Measurements from ENCODE around the gene CBLB. TPM values are rescaled to one million over a fixed set of nuclear protein-coding genes. Genes with fewer than 3 reads are reported as not detected.

The CBLB gene
- total RNA-seq, 1 donor from 2014 or later, result 16.7 TPM

DNA sequence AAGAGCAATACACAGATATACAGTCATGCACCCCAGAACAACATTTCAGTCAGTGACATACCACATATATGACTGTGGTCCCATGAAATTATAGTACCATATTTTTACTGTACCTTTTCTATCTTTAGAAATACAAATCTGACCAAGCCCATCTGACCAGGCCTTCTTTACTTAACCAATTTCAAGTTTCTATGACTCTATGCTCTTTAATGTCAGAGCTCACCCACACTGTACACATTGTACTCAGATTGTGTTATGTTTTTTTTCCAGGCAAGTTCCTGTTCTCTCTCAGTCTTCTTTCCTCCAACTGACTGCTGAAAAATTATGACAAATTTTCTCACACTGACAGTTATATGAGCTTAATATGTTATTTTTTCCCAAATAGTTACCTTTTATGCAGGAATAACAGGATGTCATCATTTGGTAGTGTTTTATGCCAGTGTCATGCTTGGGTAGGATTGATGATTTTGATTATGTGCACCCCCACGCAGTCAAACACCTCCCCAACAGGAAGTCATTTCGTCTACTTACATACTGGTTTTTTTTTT lies 8.0 kb upstream of the CBLB start:
- DNase-seq (ENCODE audit: low read depth, low spot score), result no peak

DNA sequence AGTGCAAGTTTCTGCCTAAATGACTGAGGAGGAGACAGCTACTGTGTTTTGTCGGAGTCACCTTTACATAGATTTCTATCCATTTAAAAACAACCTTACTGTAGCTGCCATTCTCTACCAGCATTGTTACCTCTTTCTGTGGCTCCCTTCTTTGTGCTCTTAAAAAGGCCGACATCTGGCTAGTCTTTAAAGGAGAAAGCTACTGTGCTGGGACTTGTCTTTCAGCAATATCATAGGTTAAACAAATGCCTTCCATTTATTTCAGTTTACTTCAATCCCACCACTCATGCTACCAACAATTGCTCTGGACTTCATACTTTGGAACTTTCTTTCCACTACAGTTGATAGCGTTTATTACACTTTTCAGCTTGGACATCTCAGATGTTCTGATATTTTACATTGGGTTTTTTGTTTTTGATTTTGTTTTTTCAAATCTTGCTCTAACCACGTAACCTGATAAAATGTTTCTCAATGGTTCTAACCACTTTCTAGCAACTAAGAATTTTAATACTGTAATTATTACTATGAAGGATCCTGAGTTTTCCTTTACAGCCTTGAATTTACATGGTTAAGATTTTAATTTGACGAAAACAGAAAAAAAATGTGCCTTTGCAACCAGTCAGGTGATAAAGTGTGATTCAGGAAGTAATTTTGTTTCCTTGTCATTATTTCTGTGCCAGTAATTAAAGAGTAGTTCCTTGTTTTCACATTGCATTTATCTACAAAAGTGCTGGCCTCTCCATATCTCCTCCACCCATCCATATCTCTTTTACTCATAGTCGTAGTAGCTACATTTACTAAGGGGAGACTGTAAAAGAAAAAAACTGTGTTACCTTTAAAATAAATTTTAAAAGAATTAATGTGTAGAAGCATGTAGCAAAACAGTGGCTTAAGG lies 1.3 kb upstream of the CBLB start:
- no peak for DNase-seq (ENCODE audit: low read depth, low spot score)

DNA sequence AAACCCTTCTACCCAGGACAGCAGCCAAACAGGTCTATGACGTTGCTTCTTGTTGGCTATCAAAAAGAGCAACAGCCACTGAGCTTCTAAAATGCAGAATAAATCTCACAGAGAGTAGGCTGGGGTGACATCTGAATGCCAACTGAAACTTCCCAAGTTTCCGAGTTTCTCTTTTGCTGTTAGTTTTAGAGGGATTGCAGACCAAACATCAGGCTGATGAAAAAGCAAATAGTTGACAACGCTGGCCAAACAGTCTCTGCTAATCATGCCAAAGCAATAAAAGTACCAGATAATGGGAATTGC lies 670 bp upstream of the CBLB start:
- no peak for DNase-seq (ENCODE audit: low read depth, low spot score)

DNA sequence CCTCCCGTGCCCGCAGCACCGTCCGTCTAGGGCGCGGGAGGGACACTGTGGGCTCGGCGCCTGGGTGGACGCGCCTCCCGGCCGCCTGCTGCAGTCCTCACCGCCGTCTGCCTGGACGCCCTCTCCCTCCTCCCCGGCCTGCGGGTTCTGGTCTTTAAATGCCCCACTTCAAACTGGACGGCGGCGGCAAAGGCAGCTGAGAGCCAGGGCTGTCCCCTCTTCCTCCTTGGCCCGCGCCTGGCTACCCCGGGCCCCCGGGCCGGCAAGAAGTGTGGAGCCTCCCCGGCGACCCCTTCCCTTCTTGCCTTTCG lies 426 bp downstream of the CBLB start:
- DNase-seq (ENCODE audit: low read depth, low spot score), result no peak

DNA sequence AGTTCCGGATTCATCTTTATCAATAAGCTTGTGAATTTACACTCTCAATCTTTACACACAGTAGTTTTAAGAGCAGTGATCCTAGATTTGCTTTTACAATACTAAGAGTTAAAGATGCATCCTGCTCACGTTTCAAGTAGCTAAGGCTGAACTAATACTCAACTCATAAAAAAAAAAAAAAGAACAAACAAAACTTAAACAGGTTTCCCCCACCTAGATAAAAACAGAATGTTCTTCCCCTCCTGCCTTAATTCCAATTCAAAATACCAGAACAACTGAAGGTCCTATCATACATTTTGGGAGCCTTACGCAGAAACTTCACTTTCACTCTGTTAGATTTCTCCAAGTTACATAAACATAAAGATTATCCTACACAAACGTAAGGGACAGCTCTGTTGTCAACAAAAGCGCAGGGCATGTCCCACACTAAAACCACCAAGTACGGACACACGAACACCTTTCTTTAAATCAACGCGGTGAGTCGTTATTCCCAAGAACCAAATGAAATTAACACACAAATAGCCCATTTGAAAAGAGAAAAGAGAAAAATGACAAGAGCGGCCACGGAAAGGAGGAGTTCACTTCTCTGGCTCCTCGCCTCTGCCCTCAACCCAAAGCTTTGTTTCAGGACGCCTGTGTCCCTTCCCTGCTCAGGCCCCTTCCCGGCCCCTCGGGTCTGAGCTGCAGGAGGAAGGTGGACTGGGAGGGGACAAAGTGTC lies 941 bp downstream of the CBLB start:
- DNase-seq (ENCODE audit: low read depth, low spot score), result no peak

DNA sequence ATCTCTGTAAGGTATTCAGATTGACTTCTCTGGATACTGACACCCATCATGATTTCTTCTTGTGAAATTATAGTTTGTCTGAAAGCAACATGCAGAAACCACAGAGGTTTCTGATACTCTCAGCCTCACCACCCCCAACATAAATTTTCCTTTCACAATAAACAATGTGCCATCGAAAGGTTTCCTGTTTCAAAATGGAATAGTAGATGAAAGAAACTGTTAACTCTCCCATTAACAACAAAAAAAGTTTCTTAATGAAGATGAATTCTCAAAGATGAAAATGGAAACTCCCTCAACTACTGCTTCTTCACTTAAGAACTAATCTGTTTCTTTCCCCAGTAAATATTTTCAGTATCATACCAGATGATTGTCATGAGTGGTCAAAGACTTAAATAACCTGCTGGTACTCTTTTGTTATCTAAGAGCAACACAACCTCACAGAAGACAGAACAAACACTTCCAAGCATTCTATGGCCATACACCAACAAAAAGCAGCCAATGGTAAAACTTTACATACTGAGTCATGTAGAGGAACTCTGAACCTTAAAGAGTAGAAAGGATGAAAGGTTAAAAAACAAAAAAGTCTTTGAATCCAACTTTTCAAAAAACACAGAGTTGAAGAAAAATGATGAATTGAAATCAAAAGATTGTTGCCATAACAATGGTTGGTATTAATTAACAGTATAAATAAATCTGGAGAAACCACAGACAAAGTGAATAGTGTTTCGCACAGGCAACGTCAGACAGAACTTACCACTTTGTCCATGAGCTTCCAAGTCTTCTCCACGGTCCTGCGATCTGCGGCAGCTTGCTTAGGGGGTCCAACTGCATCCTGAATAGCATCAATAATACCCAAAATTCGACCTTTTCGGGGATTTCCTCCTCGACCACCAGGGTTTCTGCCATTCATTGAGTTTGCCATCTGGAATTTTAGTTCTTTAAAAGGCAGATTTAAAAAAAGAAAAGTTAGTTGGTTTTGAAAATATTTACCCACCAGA lies 1.9 kb downstream of the CBLB start:
- DNase-seq (ENCODE audit: low read depth, low spot score), result no peak

DNA sequence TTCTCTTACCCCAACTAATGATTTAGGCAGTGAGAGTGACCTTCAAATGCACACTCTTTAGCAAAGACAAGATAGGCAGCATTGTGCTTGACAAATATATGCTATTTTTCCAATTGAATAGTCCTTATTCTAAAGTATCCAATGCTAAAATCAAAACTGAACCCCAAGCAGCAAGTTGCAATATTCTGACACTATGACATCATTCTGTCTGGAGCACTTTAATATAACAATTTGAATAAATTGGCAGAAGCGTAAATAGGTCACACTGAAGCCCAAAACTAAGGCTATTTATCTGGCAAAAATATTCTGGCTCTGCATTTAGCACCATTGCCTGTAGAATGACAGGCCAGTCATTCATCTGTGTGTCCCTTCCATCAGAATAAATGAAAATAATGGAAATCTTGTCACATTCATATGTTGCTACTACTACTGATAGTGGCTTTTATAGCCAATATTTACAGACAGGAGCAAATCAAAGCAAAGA lies 2.9 kb downstream of the CBLB start:
- no peak for DNase-seq (ENCODE audit: low read depth, low spot score)

DNA sequence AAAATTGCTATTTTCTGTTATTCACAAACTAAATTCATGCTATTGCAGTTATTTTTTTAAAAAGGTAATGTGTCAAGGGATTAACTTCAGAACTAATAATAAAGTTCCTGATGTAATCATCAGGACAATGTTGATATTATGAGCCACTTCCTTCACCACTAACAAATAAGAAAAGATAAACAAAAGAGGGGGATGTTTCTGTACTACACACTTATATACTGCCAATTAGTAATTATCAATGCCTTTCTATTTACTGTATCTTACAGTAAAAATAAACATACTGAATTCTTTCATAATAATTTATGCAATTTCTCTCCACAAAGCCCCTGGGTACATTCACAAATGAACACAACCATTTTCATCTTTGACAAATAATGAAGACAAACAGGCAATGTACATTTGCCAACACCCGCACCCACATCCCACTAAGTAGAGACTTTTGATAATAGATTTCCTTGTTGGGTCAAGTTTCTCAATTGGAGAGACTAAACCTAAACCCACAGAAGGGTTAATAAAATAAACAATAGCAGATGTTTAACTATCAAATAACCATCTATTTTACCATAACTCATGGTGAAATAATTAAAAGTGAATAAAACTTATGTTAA lies 3.7 kb downstream of the CBLB start:
- DNase-seq (ENCODE audit: low read depth, low spot score), result no peak

DNA sequence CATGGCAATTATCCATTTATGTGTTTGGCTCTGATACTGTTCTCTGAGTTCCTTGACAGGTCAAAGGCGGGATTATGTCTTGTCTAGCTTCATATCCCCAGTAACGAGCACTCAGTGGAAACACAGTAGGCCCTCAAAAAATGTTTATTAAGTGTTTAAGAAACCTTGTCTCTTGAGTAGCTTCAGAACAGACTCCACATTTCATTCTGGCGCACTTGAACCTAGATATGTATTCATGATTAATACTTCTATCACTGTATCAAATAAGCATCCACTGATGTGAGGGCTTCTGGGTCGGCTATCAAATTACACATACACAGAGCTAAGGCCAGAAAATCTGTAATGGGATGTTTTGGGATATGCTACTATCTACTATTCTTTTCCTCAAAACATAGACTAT lies 4.6 kb downstream of the CBLB start:
- DNase-seq (ENCODE audit: low read depth, low spot score), result no peak

DNA sequence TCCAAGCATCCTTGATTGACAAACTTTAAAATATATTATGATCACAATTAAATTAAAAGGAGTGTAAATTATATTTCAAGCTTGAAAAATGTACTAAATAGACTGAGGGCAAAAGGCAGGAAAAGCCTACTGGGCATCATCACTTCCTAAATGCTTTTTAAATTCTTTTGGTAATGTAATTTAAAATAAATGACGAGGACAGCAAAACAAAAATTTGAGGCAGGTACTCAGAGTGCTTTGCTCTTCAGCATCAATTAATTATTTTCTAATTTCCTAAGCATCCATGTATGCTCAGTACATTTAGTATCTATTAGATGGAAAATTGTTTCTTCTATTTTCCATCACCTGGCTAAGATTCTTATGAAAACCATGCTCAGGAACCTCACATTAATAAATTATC lies 5.2 kb downstream of the CBLB start:
- DNase-seq (ENCODE audit: low read depth, low spot score), result no peak

DNA sequence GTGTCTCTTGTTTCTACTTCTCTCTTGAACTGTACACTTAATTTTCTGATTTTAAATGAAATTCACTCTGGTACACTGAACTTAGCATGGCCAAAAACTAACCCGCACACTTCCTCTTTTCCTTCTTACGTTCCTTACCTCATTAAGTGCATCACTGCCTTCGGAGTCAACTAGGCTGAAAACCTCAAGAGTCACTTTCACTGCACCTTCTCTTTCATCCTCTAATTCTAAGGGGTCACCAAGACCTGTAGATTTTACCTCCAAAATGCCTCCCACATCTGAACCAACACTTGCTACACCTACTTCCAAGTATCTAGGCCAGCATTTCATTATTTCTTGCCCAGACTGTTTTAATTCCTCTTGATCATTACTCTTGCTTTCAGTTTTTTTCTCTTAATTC lies 6.6 kb downstream of the CBLB start:
- no peak for DNase-seq (ENCODE audit: low read depth, low spot score)

DNA sequence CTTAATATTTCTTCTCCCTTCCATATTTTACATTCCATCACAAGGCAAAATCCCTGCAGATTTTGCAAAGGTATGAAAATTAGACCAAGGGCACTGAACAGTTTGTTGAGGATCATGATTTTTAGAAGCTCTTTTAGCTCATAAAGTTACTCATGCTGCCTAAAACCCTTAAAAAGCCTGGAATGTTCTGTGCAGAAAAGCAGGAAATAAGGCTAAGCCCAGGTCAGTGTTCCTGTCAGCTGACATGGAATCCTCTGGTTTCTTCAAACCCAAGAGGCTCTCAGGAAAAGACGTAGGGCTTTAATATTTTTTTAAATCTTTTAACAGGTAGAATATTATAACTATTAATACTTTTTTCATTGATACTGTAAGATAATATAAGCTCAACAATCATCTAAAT lies 8.2 kb downstream of the CBLB start:
- no peak for DNase-seq (ENCODE audit: low read depth, low spot score)

DNA sequence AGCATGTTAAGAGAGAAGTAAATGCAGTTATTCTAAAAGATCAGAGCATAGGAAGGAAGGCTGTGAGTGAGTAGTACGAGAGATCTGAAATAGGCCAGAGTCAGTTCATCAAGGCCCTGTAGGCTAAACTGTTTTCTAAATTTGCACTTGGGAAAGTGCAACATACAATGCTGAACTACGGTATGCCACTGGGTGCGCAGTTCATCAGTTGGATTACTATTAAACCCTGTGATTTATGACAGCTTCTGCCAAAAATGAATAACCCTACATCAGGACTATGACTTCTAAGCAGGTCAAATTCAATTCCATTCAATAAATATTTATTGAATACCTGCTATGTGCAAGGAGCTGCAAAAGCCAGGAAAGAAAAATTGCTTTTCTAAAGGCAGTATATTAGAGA lies 10.8 kb downstream of the CBLB start:
- no peak for DNase-seq (ENCODE audit: low read depth, low spot score)

DNA sequence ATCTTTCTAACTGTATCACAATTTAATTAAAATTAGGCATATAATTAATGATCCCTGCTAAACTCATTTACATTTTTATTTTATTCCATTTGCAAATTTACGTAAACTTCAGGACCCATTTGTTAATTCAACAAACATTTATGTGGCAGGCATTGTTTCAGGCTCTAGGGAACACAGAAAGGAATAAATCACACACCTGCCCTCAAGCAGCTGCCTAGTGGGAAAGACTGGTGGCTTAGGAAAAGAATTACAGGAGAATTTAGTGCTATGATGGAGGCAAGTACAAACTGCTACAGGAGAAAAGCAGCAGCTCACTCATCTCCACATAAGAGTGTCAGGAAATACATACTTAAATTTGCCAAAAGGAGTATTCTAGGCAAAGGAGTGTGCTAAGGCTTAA lies 11.2 kb downstream of the CBLB start:
- DNase-seq (ENCODE audit: low read depth, low spot score), result no peak

DNA sequence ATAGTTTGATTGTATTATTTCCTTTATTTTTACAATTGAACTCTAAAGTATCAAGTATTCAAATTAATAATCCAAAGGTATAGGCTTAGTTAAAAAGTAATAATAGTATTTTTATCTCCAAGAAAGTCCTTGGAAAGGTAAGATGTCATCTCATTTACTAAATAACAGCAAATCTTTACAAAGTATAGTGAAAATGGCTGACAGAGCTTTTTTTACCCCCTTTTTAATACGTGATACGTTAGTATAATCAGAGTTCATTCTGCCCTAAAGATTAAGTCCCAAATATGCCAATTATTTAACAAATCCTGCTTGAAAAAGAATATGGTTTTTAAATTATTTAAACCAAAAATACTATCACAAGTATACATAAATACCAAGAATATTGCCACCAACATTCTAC lies 12.2 kb downstream of the CBLB start:
- DNase-seq (ENCODE audit: low read depth, low spot score), result no peak

DNA sequence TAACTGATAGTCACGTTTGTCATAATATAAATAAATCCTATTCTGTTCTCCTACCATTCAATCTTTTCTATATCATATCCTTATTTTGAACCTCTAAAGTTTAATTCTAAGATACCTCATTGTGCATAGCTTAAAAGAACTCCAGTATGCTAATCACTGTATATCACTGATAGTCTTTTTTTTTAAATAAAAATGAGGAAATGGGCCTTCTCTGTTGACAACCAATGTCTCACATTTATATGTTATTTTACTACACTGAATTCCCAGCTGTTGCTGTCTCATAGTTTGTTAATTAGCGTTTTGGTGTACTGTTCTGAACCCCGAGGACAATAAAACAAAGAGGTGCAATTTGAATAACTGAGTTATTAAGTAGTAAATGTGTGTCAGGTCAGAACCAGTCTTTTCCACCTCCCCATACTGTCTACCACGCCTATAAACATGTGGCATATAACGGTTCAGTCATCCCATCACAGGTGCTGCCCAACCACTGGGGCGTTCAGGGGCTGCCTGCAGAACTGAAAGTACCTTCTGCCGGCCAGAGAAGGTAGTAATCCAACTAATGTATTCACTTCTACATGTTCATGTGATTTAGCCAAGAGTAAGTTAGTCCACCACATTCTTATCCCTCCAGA lies 14.9 kb downstream of the CBLB start:
- no peak for DNase-seq (ENCODE audit: low read depth, low spot score)

DNA sequence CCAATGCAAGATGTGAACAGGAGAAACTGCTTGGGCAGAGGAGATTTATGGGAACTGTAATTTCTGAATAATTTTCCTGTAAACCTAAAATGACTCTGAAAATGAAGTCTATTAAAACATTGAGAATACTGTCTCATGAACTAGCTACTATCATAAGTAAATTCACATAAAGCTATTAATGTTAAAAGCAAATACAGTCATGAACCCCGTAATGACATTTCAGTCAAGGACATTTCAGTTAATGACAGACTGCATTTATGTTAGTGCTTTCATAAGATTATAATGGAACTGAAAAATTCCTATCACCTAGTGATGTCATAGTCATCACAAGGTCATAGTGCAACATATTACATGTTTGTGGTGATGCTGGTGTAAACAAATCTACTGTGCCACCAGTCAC lies 17.2 kb downstream of the CBLB start:
- no peak for DNase-seq (ENCODE audit: low read depth, low spot score)

DNA sequence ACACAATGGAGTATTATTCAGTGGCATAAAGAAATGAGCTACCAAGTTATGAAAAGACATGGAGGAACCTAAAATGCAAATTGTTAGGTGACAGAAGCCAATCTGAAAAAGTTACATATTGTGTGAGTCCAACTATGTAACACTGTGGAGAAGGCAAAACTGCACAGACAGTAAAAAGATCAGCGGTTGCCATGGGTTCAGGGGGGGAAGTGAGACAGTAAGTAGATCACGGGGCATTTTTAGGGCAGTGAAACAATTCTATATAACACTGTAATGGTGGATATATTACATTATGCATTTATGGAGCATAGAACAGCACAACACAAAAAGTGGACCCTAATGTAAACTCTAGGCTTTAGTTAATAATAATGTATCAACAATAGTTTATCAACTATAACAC lies 17.6 kb downstream of the CBLB start:
- no peak for DNase-seq (ENCODE audit: low read depth, low spot score)

DNA sequence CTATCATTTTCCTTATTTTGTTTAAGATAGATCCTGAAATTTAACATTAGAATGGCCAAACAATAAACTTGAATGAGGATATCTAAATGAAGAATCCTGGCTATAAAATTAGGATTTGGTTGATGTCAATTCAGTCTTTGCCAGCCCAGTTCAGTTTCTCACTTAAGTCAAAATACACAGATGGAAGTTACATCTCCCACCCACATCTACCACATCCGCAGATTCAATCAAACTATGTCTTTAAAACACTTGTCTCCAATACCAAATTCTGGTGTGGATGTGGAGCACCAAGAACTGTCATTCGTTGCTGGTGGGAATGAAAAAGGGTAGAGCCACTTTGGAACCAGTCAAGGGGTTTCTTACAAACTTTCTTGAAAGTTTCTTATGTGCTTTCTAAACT lies 18.2 kb downstream of the CBLB start:
- DNase-seq (ENCODE audit: low read depth, low spot score), result no peak

DNA sequence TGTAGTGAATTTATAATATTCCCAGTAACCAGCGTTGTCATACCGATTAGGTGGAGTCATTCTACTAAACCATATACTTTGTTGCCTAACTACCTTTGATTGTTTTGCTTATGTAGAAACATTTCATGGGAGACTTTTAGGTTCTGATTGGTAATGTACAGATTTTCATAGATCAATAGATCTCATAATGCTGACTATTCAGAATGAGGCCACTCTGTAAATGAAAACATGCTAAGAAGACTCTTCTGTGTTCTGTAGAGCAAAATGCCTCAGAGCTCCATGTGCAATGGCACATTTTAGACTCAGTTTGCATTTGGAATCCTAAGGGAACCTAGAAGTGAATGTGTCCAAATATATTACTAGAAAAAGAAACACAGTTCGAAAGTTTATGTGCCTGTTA lies 20.0 kb downstream of the CBLB start:
- no peak for DNase-seq (ENCODE audit: low read depth, low spot score)

DNA sequence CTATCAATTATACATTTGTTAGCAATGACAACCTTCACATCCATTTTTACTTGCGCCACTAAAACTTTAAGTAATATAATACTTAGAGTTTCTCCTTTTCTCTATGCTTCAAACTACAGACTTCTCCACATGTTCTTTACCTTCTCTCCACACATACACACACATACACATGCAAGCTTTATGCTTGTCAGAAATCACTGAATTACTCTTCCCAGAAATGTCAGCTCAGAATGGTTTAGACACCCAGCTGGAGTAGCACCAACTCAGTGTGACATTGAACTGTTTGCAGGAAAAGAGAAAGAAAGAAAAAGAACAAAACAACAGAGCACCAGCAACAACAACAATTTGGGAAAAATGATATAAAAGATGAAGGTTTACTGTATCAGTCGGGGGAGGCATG lies 20.9 kb downstream of the CBLB start:
- no peak for DNase-seq (ENCODE audit: low read depth, low spot score)
